HepG2 (cell line): ENCODE results near the gene LITAFD. TPM values are rescaled to one million over a fixed set of nuclear protein-coding genes. Genes with fewer than 3 reads are reported as not detected.
A peak's percentile ranks its signal among the peaks of the same experiment; 100 is the strongest.

Experiments
- AHR ChIP-seq: IDR thresholded peaks from 2 replicates; pipeline ENCODE4 v1.6.1; 2018; ENCODE audit warnings: missing genetic modification reagents, missing compliant biosample characterization
- ETV5 ChIP-seq: IDR thresholded peaks from 2 replicates; pipeline ENCODE4 v1.6.1; 2018; ENCODE audit warnings: missing biosample characterization, missing genetic modification reagents, inconsistent platforms, borderline replicate concordance
- GFI1 ChIP-seq: sonication (generic); formaldehyde crosslinking; IDR thresholded peaks from 2 replicates; pipeline ENCODE4 v1.5.0; 2020; ENCODE audit warnings: missing genetic modification reagents, mild to moderate bottlenecking, borderline replicate concordance
- HES4 ChIP-seq: sonication (generic); formaldehyde crosslinking; IDR thresholded peaks from 2 replicates; pipeline ENCODE4 v1.9.0; 2021; ENCODE audit warnings: mild to moderate bottlenecking, missing genetic modification reagents, borderline replicate concordance
- KLF15 ChIP-seq: sonication (generic); formaldehyde crosslinking; IDR thresholded peaks from 2 replicates; pipeline ENCODE4 v1.8.1; 2023; ENCODE audit warnings: borderline replicate concordance, mild to moderate bottlenecking, inconsistent platforms, missing genetic modification reagents, mixed read lengths
- RAD51 ChIP-seq: fragments of 450-650 bp; IDR thresholded peaks from 2 replicates; pipeline ENCODE4 v1.6.1; 2016; ENCODE audit warnings: borderline replicate concordance
- SALL1 ChIP-seq: sonication (generic); formaldehyde crosslinking; IDR thresholded peaks from 2 replicates; pipeline ENCODE4 v1.8.0; 2022; ENCODE audit warnings: mild to moderate bottlenecking, missing genetic modification reagents
- TCF12 ChIP-seq, 2 experiments: fragments of 450-650 bp in 1 of 2; sonication (generic) in 1 of 2; formaldehyde crosslinking in 1 of 2; IDR thresholded peaks; 2 replicates each; pipeline versions ENCODE4 v1.6.1 to v1.8.0; 2017 to 2022; ENCODE audit warnings: antibody characterized with exemption in 1 of 2, mild to moderate bottlenecking in 1 of 2, missing genetic modification reagents in 1 of 2, moderate library complexity in 1 of 2
- TEAD3 ChIP-seq: optimal IDR thresholded peaks from 2 replicates; pipeline ENCODE3; 2016; ENCODE audit warnings: borderline replicate concordance
- ZNF121 ChIP-seq: sonication (generic); formaldehyde crosslinking; IDR thresholded peaks from 2 replicates; pipeline ENCODE4 v1.5.0; 2020; ENCODE audit warnings: mild to moderate bottlenecking, missing genetic modification reagents
- ZNF335 ChIP-seq: sonication (generic); formaldehyde crosslinking; IDR thresholded peaks from 2 replicates; pipeline ENCODE4 v1.4.0; 2020; ENCODE audit warnings: missing genetic modification reagents
- ZNF367 ChIP-seq: sonication (generic); formaldehyde crosslinking; IDR thresholded peaks from 2 replicates; pipeline ENCODE4 v1.4.0; 2020; ENCODE audit warnings: missing genetic modification reagents, borderline replicate concordance
- ZNF83 ChIP-seq: sonication (generic); formaldehyde crosslinking; IDR thresholded peaks from 2 replicates; pipeline ENCODE4 v1.4.0; 2020; ENCODE audit warnings: missing genetic modification reagents, mild to moderate bottlenecking, borderline replicate concordance
- polyA plus RNA-seq, 8 experiments: library from polyadenylated mRNA; depleted of rRNA in 3 of 8; stranded (reverse) in 7 of 8; unstranded in 1 of 8; fragments of >200 nt; fragmentation: Illumina TruSeq in 4 of 8; extraction: Trizol in 4 of 8; gene quantifications; 2 replicates each; pipeline versions ENCODE4 v1.2.1 to v1.2.3, GENCODE V29; 2011 to 2016; ENCODE audit warnings: low read depth in 4 of 8, missing spikeins in 1 of 8, mixed read lengths in 1 of 8; ENCODE audit not compliant: insufficient read depth in 1 of 8
- total RNA-seq, 5 experiments: library from RNA; depleted of rRNA; stranded (reverse); fragments of >200 nt; fragmentation: Illumina TruSeq; extraction: Trizol; gene quantifications; 2 replicates each; pipeline ENCODE4 v1.2.3, GENCODE V29; 2016; ENCODE audit warnings: low read depth in 1 of 5
- TF ChIP-seq, protein P1 (sequence below): sonication (generic); formaldehyde crosslinking; IDR thresholded peaks from 2 replicates; pipeline ENCODE4 v1.4.0; 2020; ENCODE audit warnings: missing genetic modification reagents
- TF ChIP-seq, protein P2 (sequence below): sonication (generic); formaldehyde crosslinking; IDR thresholded peaks from 2 replicates; pipeline ENCODE4 v1.4.0; 2020; ENCODE audit warnings: mild to moderate bottlenecking, low read depth, missing genetic modification reagents
- TF ChIP-seq, protein P3 (sequence below): IDR thresholded peaks from 2 replicates; pipeline ENCODE4 v1.4.0; 2020; ENCODE audit warnings: mild to moderate bottlenecking, missing genetic modification reagents
- TF ChIP-seq, protein P4 (sequence below): sonication (generic); formaldehyde crosslinking; IDR thresholded peaks from 2 replicates; pipeline ENCODE4 v1.4.0; 2020; ENCODE audit warnings: missing genetic modification reagents
- TF ChIP-seq, protein P5 (sequence below): sonication (generic); formaldehyde crosslinking; IDR thresholded peaks from 2 replicates; pipeline ENCODE4 v1.5.0; 2020; ENCODE audit warnings: mild to moderate bottlenecking, missing genetic modification reagents, borderline replicate concordance

Gene LITAFD
- total and polyA plus RNA-seq, 2 of the 13 experiments (the other 11 are each of a cell fraction or from before 2014, with no cell fraction given) = not detected

DNA sequence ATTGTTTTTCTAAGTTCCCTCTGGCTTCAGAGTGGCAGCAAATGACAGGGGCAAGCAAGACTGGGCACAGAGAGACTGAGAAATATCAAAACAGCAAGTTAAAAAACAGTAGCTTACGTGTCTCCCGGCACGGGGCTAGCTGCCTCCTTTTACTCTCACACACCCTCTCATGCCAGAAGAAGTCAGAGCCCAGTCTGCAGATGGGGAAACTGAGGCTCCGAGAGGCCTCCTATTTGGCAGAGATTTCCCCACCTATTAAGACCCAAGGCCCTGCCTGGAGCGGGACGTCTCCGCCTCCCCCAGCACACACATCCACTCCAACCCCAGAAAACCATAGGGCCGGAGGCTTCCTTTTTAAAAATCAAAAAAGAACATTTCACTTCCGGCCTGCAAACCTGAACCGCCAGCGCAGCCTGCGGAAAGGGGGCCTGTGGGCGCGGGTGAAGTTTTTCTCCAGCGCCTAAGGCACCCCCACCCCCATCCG, 14.2 kb upstream of the LITAFD start (continued):
- TF ChIP-seq ETV5 (peak; percentile 18; the same call in 1 of the 2 replicates), ZNF83 (CRISPR knock-in tag) (no peak), TEAD3 (no peak), GFI1 (CRISPR knock-in tag) (no peak), ZNF335 (CRISPR knock-in tag) (no peak), HES4 (CRISPR knock-in tag) (no peak), AHR (CRISPR knock-in tag) (peak; percentile 7; the same call in 1 of the 2 replicates), ZNF121 (no peak), RAD51 (no peak), KLF15 (CRISPR knock-in tag) (no peak), TCF12 (IDR thresholded peaks at IDR 0.05) (no peak), TCF12 (CRISPR knock-in tag; IDR thresholded peaks at IDR 0.05) (no peak), SALL1 (peak; percentile 0; the same call in 1 of the 2 replicates), ZNF367 (no peak)
- TF ChIP-seq, protein P1, sequence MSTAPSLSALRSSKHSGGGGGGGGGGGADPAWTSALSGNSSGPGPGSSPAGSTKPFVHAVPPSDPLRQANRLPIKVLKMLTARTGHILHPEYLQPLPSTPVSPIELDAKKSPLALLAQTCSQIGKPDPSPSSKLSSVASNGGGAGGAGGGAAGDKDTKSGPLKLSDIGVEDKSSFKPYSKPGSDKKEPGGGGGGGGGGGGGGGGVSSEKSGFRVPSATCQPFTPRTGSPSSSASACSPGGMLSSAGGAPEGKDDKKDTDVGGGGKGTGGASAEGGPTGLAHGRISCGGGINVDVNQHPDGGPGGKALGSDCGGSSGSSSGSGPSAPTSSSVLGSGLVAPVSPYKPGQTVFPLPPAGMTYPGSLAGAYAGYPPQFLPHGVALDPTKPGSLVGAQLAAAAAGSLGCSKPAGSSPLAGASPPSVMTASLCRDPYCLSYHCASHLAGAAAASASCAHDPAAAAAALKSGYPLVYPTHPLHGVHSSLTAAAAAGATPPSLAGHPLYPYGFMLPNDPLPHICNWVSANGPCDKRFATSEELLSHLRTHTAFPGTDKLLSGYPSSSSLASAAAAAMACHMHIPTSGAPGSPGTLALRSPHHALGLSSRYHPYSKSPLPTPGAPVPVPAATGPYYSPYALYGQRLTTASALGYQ = no peak
- TF ChIP-seq, protein P2, sequence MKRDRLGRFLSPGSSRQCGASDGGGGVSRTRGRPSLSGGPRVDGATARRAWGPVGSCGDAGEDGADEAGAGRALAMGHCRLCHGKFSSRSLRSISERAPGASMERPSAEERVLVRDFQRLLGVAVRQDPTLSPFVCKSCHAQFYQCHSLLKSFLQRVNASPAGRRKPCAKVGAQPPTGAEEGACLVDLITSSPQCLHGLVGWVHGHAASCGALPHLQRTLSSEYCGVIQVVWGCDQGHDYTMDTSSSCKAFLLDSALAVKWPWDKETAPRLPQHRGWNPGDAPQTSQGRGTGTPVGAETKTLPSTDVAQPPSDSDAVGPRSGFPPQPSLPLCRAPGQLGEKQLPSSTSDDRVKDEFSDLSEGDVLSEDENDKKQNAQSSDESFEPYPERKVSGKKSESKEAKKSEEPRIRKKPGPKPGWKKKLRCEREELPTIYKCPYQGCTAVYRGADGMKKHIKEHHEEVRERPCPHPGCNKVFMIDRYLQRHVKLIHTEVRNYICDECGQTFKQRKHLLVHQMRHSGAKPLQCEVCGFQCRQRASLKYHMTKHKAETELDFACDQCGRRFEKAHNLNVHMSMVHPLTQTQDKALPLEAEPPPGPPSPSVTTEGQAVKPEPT (CRISPR knock-in tag) = no peak
- TF ChIP-seq, protein P3, sequence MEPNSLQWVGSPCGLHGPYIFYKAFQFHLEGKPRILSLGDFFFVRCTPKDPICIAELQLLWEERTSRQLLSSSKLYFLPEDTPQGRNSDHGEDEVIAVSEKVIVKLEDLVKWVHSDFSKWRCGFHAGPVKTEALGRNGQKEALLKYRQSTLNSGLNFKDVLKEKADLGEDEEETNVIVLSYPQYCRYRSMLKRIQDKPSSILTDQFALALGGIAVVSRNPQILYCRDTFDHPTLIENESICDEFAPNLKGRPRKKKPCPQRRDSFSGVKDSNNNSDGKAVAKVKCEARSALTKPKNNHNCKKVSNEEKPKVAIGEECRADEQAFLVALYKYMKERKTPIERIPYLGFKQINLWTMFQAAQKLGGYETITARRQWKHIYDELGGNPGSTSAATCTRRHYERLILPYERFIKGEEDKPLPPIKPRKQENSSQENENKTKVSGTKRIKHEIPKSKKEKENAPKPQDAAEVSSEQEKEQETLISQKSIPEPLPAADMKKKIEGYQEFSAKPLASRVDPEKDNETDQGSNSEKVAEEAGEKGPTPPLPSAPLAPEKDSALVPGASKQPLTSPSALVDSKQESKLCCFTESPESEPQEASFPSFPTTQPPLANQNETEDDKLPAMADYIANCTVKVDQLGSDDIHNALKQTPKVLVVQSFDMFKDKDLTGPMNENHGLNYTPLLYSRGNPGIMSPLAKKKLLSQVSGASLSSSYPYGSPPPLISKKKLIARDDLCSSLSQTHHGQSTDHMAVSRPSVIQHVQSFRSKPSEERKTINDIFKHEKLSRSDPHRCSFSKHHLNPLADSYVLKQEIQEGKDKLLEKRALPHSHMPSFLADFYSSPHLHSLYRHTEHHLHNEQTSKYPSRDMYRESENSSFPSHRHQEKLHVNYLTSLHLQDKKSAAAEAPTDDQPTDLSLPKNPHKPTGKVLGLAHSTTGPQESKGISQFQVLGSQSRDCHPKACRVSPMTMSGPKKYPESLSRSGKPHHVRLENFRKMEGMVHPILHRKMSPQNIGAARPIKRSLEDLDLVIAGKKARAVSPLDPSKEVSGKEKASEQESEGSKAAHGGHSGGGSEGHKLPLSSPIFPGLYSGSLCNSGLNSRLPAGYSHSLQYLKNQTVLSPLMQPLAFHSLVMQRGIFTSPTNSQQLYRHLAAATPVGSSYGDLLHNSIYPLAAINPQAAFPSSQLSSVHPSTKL (CRISPR knock-in tag) = no peak
- TF ChIP-seq, protein P4, sequence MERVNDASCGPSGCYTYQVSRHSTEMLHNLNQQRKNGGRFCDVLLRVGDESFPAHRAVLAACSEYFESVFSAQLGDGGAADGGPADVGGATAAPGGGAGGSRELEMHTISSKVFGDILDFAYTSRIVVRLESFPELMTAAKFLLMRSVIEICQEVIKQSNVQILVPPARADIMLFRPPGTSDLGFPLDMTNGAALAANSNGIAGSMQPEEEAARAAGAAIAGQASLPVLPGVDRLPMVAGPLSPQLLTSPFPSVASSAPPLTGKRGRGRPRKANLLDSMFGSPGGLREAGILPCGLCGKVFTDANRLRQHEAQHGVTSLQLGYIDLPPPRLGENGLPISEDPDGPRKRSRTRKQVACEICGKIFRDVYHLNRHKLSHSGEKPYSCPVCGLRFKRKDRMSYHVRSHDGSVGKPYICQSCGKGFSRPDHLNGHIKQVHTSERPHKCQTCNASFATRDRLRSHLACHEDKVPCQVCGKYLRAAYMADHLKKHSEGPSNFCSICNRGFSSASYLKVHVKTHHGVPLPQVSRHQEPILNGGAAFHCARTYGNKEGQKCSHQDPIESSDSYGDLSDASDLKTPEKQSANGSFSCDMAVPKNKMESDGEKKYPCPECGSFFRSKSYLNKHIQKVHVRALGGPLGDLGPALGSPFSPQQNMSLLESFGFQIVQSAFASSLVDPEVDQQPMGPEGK (CRISPR knock-in tag) = no peak; the same call in 1 of the 2 replicates
- TF ChIP-seq, protein P5, sequence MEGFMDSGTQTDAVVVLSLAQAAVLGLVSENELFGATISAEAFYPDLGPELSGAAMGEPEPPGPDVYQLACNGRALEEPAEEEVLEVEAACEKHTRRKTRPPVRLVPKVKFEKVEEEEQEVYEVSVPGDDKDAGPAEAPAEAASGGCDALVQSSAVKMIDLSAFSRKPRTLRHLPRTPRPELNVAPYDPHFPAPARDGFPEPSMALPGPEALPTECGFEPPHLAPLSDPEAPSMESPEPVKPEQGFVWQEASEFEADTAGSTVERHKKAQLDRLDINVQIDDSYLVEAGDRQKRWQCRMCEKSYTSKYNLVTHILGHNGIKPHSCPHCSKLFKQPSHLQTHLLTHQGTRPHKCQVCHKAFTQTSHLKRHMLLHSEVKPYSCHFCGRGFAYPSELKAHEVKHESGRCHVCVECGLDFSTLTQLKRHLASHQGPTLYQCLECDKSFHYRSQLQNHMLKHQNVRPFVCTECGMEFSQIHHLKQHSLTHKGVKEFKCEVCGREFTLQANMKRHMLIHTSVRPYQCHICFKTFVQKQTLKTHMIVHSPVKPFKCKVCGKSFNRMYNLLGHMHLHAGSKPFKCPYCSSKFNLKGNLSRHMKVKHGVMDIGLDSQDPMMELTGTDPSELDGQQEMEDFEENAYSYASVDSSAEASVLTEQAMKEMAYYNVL (CRISPR knock-in tag) = no peak; the same call in 1 of the 2 replicates
